GM18517 (cell line): ENCODE measurements around the gene NUCKS1.
A peak's percentile ranks its signal among the peaks of the same experiment; 100 is the strongest.

ENCODE experiments used
- ATAC-seq: cut with Tn5 transposase; IDR thresholded peaks from one replicate; pipeline ENCODE4 v1.9.1; 2021; ENCODE audit warnings: mild to moderate bottlenecking, moderate library complexity; ENCODE audit not compliant: unreplicated experiment

The NUCKS1 gene

GRCh38 chr1:205750138-205751035 is at the start of gene NUCKS1:
Gene NUCKS1 (minus strand): TSS chr1:205750182. CDS start chr1:205749973, 209 bp downstream.
- ATAC-seq, result peak; percentile 89

GRCh38 chr1:205798577-205798976 is 48.6 kb upstream of the NUCKS1 start:
- no peak for ATAC-seq

- ATAC-seq, result no peak
Observed at GRCh38 chr1:205797168-205797567, 47.2 kb upstream of the NUCKS1 start.

- ATAC-seq, result no peak
Observed at GRCh38 chr1:205794011-205794730, 44.2 kb upstream of the NUCKS1 start.

DNA sequence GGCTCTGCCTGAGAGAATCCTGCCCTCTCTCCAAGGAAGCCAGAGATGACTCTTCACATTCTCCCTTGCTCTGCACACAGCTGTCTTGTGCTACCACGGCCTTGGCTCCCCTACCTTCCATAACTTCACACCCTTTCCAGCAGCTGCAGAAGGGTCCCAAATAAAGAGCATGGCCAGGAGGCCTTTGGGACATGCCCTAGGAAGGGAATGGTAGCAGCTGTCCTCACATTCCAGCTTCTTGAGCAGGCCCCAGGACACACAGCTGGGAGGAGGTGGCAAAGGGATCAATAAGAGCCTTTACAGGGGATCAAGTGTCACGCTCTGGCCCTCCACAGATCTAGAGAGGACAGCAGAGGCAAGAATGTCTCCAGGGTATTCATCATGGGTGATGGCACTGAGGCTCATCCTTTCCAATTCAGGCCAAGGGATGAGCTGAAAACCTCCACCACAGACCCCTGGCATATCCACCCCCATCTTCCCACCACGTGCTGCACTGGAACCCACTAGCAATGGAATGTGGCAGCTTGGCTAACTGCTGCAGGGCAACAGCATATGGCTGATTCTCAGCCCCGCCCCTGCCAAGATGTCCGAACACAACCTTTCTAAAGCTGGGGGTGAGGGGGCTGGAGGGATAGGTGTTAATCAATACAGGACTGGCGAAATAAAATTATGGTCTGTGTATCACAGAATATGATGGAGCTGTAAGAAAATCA is 43.1 kb upstream of the NUCKS1 start:
- ATAC-seq, result no peak

DNA sequence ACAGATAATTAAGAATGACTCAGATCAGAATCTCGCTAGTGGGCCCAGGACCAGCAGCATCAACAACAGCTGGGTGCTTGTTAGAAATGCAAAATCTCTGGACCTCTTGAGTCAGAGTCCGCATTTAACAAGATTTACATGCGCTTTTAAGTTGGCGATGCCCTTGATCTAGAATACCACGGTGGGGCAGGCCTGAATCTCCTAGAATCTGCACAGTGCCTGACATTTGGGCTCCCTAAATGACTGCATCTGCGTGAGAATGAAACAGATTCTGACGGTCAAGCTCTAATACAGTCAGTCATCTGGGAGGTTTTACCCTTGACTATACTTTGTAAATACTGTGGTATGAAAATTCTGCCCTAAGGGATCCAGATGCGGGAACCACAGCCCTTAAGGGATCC is 42.5 kb upstream of the NUCKS1 start:
- ATAC-seq, result no peak

DNA sequence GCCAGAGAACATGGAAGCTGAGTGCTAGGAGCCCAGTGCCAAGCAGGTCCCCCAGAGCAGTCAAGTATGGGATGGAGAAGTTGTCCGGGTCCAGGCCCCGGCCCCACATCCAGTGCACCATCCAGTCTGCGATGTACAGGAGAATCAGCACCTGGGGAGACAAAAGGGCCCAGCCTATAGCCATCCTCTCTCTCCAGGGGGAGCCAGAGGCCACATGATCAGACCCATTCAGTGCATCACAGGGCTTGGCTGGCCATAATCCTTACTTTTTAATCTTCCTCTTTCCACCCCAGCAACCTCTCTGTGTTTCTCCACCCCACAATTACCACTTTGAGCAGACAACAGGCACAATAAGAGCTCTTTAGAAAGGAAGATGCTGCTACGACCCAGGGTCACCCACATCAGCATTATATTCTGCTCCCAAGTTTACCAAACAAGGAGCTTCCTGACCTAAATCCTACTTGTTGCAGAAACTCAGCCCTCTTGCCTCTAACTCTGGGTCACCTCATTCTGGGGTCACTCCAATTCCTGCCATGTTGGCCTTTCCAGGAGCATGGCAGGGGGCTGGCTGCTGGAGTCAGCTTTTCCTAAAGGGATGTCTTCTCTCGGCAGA is 41.7 kb upstream of the NUCKS1 start:
- ATAC-seq, result no peak

DNA sequence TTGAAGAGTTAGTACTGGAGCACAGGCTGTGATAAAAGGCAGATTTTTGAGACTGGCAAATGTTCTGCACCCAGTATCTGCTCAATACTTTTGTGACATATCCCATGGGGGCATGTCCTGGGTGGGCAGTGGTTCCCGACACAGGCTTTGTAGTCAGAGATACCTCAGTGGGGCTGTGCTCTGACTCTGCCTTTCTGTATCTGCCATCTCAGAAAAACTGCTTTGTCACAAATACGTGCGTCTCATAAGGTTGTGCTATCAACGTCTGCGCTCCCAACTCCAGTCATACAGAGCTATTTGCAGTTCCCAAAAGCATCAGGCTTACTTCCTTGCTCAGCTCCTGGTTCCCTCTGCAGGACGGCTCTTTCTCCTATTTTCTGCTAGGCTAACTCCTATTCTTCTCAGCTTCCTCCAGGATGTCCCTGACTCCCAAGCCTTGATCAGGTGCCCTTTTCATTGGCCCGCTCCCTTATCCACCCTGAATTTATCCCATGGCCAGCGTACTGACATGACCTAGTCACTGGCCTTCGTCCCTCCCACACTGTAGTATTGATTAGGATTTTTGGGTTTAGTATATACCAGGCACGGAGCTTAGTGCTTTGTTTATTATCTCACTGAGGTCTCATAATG is 37.4 kb upstream of the NUCKS1 start:
- no peak for ATAC-seq

- ATAC-seq, result no peak
Observed at GRCh38 chr1:205786601-205787000, 36.6 kb upstream of the NUCKS1 start.

DNA sequence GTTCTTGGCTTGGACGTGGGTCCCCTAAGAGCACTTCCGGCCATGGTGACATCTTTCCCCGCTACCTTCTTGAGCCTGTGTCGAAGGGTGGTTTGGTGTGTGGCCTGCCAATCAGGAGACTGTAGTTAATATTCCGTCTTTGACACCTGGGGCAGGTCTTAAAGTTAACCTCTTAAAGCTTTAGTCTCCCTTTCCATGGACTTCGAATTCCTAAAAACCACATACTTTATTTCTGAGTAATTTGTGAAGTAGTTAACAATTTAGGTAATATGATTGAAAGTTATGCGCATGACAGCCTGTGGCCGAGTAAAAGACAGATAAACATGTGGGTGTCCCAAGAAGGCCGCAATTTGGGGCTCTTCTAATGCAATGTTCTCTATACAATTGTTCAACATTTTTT is 35.5 kb upstream of the NUCKS1 start:
- ATAC-seq, result no peak

DNA sequence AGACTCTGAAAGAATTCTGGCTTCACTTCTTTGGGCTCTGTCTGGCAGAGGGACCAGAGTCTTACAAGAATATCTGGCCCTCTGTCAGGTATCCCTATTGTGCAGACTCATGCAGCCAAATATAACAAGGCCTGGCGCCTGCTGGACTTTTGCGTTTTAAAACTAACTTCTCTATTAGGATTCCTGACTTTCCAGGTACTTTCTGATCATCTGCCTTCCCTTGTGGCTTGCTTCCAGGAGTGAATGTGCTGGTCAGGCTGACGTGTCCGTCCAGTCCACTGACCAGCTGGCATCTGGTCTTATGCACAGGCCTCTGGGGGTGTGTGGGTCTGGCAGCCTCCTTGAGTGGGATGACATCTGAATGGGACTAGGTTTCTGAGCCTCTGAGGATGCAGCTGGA is 33.9 kb upstream of the NUCKS1 start:
- no peak for ATAC-seq

DNA sequence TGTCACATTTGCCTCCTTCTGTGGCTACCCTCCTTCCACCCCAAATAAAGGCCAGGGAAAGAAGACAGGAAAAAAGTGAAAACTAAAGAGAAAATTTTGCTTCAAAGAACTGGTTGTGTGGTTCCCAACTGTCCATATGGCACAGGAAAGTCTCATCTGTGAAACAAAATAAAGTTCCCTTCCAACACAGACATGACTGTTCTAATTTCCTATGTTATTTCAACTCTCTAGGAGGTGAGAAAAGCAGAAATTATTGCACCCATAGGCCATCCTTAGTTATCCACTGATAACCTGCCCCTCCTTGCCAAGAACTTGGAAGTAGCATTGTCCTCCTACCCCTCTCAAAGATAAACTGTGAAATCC is 33.4 kb upstream of the NUCKS1 start:
- ATAC-seq, result no peak

GRCh38 chr1:205782627-205783432 is 32.8 kb upstream of the NUCKS1 start:
- no peak for ATAC-seq

GRCh38 chr1:205780335-205780734 is 30.4 kb upstream of the NUCKS1 start:
- no peak for ATAC-seq

DNA sequence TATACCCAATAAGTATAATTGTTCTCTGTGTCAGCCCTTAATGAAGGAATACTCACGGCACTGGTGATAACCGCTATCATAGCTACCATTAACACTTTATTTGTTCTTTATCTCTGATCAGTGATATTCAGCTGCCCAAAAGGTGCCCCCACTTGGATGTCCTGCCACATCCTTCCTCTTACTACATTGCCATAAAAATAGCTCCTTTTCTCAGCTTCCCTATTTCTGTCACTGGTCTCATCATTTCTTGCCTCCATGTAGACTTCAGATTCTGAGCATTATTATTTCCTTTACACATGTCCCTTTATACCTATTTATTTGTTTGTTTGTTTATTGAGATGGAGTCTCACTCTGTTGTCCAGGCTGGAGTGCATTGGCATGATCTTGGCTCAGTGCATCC is 28.0 kb upstream of the NUCKS1 start:
- no peak for ATAC-seq

GRCh38 chr1:205775717-205776056 is 25.7 kb upstream of the NUCKS1 start:
- no peak for ATAC-seq

- ATAC-seq, result peak; percentile 83
Observed at GRCh38 chr1:205775015-205775716, 25.2 kb upstream of the NUCKS1 start, which contains the start of gene RAB29. Gene RAB29 (minus strand): TSS chr1:205775482. CDS start chr1:205774956, 526 bp downstream.

- ATAC-seq, result no peak
Observed at GRCh38 chr1:205774198-205775014, 24.4 kb upstream of the NUCKS1 start.
